ENCODE data around the gene GPR176.

- TF ChIP-seq, protein P1, sequence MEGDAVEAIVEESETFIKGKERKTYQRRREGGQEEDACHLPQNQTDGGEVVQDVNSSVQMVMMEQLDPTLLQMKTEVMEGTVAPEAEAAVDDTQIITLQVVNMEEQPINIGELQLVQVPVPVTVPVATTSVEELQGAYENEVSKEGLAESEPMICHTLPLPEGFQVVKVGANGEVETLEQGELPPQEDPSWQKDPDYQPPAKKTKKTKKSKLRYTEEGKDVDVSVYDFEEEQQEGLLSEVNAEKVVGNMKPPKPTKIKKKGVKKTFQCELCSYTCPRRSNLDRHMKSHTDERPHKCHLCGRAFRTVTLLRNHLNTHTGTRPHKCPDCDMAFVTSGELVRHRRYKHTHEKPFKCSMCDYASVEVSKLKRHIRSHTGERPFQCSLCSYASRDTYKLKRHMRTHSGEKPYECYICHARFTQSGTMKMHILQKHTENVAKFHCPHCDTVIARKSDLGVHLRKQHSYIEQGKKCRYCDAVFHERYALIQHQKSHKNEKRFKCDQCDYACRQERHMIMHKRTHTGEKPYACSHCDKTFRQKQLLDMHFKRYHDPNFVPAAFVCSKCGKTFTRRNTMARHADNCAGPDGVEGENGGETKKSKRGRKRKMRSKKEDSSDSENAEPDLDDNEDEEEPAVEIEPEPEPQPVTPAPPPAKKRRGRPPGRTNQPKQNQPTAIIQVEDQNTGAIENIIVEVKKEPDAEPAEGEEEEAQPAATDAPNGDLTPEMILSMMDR (IDR thresholded peaks at IDR 0.05; ENCODE audit: insufficient read depth, low read length): no peak
- TF ChIP-seq GABPA (IDR thresholded peaks at IDR 0.05; ENCODE audit: low read depth): no peak
Measured at GRCh38 chr15:39776068-39776467, 144.0 kb downstream of the GPR176 start.
